Measurements from ENCODE around the gene ARHGAP26. TPM values are rescaled to one million over a fixed set of nuclear protein-coding genes. Genes with fewer than 3 reads are reported as not detected.

Gene ARHGAP26
- total RNA-seq, 1 experiment from 2014 or later: 54.3 TPM

DNA sequence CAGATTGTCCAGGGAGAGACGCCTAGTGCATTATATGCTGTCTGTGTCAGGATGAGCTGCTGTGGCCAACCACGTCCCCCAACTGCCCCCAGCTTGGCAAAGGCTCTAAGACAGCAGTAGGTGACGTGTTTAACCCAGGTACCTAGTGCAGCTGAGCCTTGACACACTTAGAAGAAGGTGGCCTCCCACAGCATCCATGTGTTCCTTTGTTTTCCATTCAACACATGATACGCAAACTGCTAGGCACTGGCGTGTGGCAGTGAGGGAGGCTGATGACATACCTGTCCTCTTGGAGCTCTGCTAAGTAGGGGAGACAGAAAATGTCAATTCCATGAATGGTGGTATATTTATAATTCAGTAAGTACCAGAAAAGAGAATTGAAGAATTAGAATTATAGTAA, 341.6 kb downstream of the ARHGAP26 start:
- CTCF ChIA-PET: interaction anchor here (0.5 to 1.6 kb wide), 9 partner anchors 17 to 399 kb away, joined by 3 to 5 read pairs (median 4); no protein-coding TSS in a partner anchor

DNA sequence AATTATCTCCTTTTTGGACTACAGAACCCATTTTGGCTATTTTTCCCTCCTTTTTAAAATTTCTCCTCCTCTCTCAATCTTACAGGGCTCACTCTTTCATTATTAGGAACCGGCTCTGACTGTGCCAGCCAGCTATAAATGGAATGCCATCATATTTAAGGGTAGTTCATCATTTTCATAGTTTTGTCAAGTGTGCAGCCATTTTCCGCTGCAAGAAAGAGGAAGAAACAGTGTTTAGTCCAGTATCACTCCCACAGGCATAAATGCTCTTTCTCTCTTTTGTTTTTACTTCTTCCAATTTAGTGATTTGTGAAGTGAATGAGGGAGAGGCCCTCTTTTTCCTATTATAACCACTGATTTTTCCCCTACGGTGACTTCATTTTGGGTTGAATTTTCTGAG, 343.3 kb downstream of the ARHGAP26 start:
- ChIA-PET POLR2A (interaction anchor here (0.6 to 2.5 kb wide), 4 partner anchors 20 to 82 kb away, joined by 3 to 8 read pairs (median 4); no protein-coding TSS in a partner anchor), CTCF (interaction anchor here (0.6 to 1.4 kb wide), 7 partner anchors 13 to 134 kb away, joined by 3 to 6 read pairs (median 3); no protein-coding TSS in a partner anchor)
- Mint-ChIP-seq H3K4me3 (ENCODE audit: unreplicated experiment) (no peak overlapping the region), H3K4me1 (ENCODE audit: insufficient read depth, unreplicated experiment) (no peaks in the 10 kb centered on the region), H3K36me3 (ENCODE audit: insufficient read depth, unreplicated experiment) (peaks cover 4% of the 10 kb centered on the region), H3K9me3 (ENCODE audit: unreplicated experiment) (no peaks in the 10 kb centered on the region), H3K27me3 (ENCODE audit: insufficient read depth, unreplicated experiment) (no peaks in the 10 kb centered on the region), H3K27ac (ENCODE audit: low read depth, unreplicated experiment) (no peak overlapping the region)
- BruUV-seq (replicated peaks): no TSS peak
- intact Hi-C loops (cut with micrococcal nuclease): no loop called here
- DNase-seq (ENCODE audit: unreplicated experiment): no peak
- TF ChIP-seq, protein P1, sequence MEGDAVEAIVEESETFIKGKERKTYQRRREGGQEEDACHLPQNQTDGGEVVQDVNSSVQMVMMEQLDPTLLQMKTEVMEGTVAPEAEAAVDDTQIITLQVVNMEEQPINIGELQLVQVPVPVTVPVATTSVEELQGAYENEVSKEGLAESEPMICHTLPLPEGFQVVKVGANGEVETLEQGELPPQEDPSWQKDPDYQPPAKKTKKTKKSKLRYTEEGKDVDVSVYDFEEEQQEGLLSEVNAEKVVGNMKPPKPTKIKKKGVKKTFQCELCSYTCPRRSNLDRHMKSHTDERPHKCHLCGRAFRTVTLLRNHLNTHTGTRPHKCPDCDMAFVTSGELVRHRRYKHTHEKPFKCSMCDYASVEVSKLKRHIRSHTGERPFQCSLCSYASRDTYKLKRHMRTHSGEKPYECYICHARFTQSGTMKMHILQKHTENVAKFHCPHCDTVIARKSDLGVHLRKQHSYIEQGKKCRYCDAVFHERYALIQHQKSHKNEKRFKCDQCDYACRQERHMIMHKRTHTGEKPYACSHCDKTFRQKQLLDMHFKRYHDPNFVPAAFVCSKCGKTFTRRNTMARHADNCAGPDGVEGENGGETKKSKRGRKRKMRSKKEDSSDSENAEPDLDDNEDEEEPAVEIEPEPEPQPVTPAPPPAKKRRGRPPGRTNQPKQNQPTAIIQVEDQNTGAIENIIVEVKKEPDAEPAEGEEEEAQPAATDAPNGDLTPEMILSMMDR (IDR thresholded peaks at IDR 0.05; ENCODE audit: unreplicated experiment): no peak

More for the DNA sequence above, 341.6 kb downstream of the ARHGAP26 start:
- Mint-ChIP-seq H3K4me3 (ENCODE audit: unreplicated experiment) (no peak overlapping the region), H3K27ac (ENCODE audit: low read depth, unreplicated experiment) (no peak overlapping the region), H3K36me3 (ENCODE audit: insufficient read depth, unreplicated experiment) (peaks cover 4% of the 10 kb centered on the region), H3K4me1 (ENCODE audit: insufficient read depth, unreplicated experiment) (no peaks in the 10 kb centered on the region), H3K27me3 (ENCODE audit: insufficient read depth, unreplicated experiment) (no peaks in the 10 kb centered on the region), H3K9me3 (ENCODE audit: unreplicated experiment) (no peaks in the 10 kb centered on the region)
- TF ChIP-seq, protein P1 (IDR thresholded peaks at IDR 0.05; ENCODE audit: unreplicated experiment): no peak
- DNase-seq (ENCODE audit: unreplicated experiment): no peak
- POLR2A ChIA-PET: interaction anchor here (0.5 to 2.5 kb wide), 6 partner anchors 9 to 49 kb away, joined by 3 to 8 read pairs (median 4); no protein-coding TSS in a partner anchor
- intact Hi-C loops (cut with micrococcal nuclease): no loop called here
- no TSS peak for BruUV-seq (replicated peaks)

DNA sequence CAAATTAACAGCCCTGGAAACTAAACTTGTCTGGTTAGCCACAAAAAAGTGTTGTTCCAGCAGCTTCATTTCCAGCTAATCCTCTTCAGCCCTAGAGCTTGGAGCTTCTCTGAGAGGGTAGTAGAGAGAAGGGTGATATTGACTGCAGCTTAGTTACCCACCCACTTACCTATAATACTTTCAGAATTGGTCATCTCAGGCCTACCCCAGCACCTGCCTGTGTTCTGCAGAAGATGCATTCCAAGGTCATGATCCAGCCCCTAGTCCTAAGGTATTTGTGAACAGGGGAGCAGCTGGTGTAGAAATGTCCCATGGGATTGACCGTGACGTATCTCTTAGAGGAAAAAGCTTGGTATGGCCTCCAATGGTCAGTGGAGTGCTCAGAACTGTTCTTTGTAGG, 344.3 kb downstream of the ARHGAP26 start:
- Mint-ChIP-seq H3K27me3 (ENCODE audit: insufficient read depth, unreplicated experiment) (no peaks in the 10 kb centered on the region), H3K27ac (ENCODE audit: low read depth, unreplicated experiment) (no peak overlapping the region), H3K36me3 (ENCODE audit: insufficient read depth, unreplicated experiment) (peaks cover 1% of the 10 kb centered on the region), H3K9me3 (ENCODE audit: unreplicated experiment) (no peaks in the 10 kb centered on the region), H3K4me1 (ENCODE audit: insufficient read depth, unreplicated experiment) (no peaks in the 10 kb centered on the region), H3K4me3 (ENCODE audit: unreplicated experiment) (no peak overlapping the region)
- no TSS peak for BruUV-seq (replicated peaks)
- TF ChIP-seq, protein P1 (IDR thresholded peaks at IDR 0.05; ENCODE audit: unreplicated experiment): no peak
- intact Hi-C loops (cut with micrococcal nuclease): no loop called here
- POLR2A ChIA-PET: interaction anchor here (2.5 kb wide), 1 partner anchor 19 kb away, joined by 8 read pairs; no protein-coding TSS in a partner anchor
- CTCF ChIA-PET: interaction anchor here (0.6 to 0.9 kb wide), 2 partner anchors 51 to 98 kb away, joined by 3 read pairs; no protein-coding TSS in a partner anchor
- DNase-seq (ENCODE audit: unreplicated experiment): no peak

DNA sequence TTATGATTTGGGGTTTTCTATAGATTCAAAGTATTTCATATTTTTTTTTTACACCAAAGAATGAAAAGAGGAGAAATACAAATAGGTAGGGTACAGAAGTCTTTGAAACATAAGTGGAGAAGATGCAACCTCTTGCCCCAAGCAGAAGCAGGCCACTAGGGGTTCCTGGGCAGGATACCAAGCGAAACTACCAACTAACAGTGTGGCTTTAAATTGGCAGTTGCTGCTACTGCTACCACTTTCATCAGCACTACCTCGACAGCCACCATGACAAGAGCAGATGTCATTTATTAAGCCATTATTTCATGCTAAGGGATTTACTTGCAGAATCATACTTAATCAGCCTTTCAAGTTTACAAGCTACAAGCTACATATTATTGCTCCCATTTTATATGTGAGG, 345.2 kb downstream of the ARHGAP26 start:
- POLR2A ChIA-PET: interaction anchor here (0.9 to 2.4 kb wide), 2 partner anchors 18 to 286 kb away, joined by 4 to 9 read pairs; no protein-coding TSS in a partner anchor

More for the DNA sequence above, 345.2 kb downstream of the ARHGAP26 start:
- intact Hi-C loops (cut with micrococcal nuclease): no loop called here
- Mint-ChIP-seq H3K27ac (ENCODE audit: low read depth, unreplicated experiment) (no peak overlapping the region), H3K4me3 (ENCODE audit: unreplicated experiment) (no peak overlapping the region), H3K9me3 (ENCODE audit: unreplicated experiment) (no peaks in the 10 kb centered on the region), H3K36me3 (ENCODE audit: insufficient read depth, unreplicated experiment) (no peaks in the 10 kb centered on the region), H3K27me3 (ENCODE audit: insufficient read depth, unreplicated experiment) (no peaks in the 10 kb centered on the region), H3K4me1 (ENCODE audit: insufficient read depth, unreplicated experiment) (no peaks in the 10 kb centered on the region)
- no peak for DNase-seq (ENCODE audit: unreplicated experiment)
- no TSS peak for BruUV-seq (replicated peaks)
- CTCF ChIA-PET: no interaction called here
- TF ChIP-seq, protein P1 (IDR thresholded peaks at IDR 0.05; ENCODE audit: unreplicated experiment): no peak

Measured in MCF 10A (cell line).